ENCODE measurements around the gene SFTPA1.
"Not testable (repeated sequence)": the region's sequence is repeated elsewhere in the genome, so short reads cannot be mapped to it uniquely, and the experiment has no call there.

SFTPA1 gene

GRCh38 chr10:79594565-79594964 is 16.2 kb upstream of the SFTPA1 start:
- H3K4me1 ChIP-seq; in situ Hi-C loops (cut with MboI; ENCODE audit: low sequenced_read_pairs); H3K36me3 ChIP-seq (replicated peaks); H3K27me3 ChIP-seq (ENCODE audit: low read depth); H3K4me3 ChIP-seq; DNase-seq (ENCODE audit: low spot score in 2 of 2); H3K9me3 ChIP-seq: not testable (repeated sequence)

- Histone ChIP-seq H3K4me3 (no peak overlapping the region), H3K4me1 (no peaks in the 10 kb centered on the region; the same call in 1 of the 2 replicates), H3K9me3 (no peaks in the 10 kb centered on the region; the same call in none of the 2 replicates), H3K27me3 (ENCODE audit: low read depth) (no peaks in the 10 kb centered on the region), H3K36me3 (replicated peaks) (no peaks in the 10 kb centered on the region)
- in situ Hi-C loops (cut with MboI; ENCODE audit: low sequenced_read_pairs), result no loop called here
- DNase-seq (ENCODE audit: low spot score in 2 of 2), result no peak
These were observed 15.2 kb upstream of the SFTPA1 start for GRCh38 chr10:79595510-79595909.

GRCh38 chr10:79599644-79600043 is 11.1 kb upstream of the SFTPA1 start:
- H3K4me1 ChIP-seq; in situ Hi-C loops (cut with MboI; ENCODE audit: low sequenced_read_pairs); H3K27me3 ChIP-seq (ENCODE audit: low read depth); DNase-seq (ENCODE audit: low spot score in 2 of 2); H3K4me3 ChIP-seq; H3K36me3 ChIP-seq (replicated peaks); H3K9me3 ChIP-seq: not testable (repeated sequence)

GRCh38 chr10:79601939-79602338 is 8.8 kb upstream of the SFTPA1 start:
- Histone ChIP-seq H3K4me1 (peaks cover 7% of the 10 kb centered on the region; the same call in 1 of the 2 replicates), H3K4me3 (no peak overlapping the region), H3K36me3 (replicated peaks) (no peaks in the 10 kb centered on the region), H3K9me3 (no peaks in the 10 kb centered on the region; the same call in none of the 2 replicates), H3K27me3 (ENCODE audit: low read depth) (peaks cover 8% of the 10 kb centered on the region; the same call in 1 of the 2 replicates)
- DNase-seq (ENCODE audit: low spot score in 2 of 2), result no peak
- in situ Hi-C loops (cut with MboI; ENCODE audit: low sequenced_read_pairs), result no loop called here

- Histone ChIP-seq H3K9me3 (no peaks in the 10 kb centered on the region; the same call in none of the 2 replicates), H3K27me3 (ENCODE audit: low read depth) (peaks cover 8% of the 10 kb centered on the region; the same call in 1 of the 2 replicates), H3K36me3 (replicated peaks) (no peaks in the 10 kb centered on the region), H3K4me3 (no peak overlapping the region), H3K4me1 (peaks cover 7% of the 10 kb centered on the region; the same call in 1 of the 2 replicates)
- DNase-seq (ENCODE audit: low spot score in 2 of 2), result no peak
- in situ Hi-C loops (cut with MboI; ENCODE audit: low sequenced_read_pairs), result no loop called here
These were observed 7.8 kb upstream of the SFTPA1 start for GRCh38 chr10:79602953-79603352.

- Histone ChIP-seq H3K27me3 (ENCODE audit: low read depth) (peaks cover 8% of the 10 kb centered on the region; the same call in 1 of the 2 replicates), H3K9me3 (no peaks in the 10 kb centered on the region), H3K4me1 (peaks cover 7% of the 10 kb centered on the region; the same call in 1 of the 2 replicates), H3K36me3 (replicated peaks) (no peaks in the 10 kb centered on the region), H3K4me3 (no peak overlapping the region)
- no peak for DNase-seq (ENCODE audit: low spot score in 2 of 2)
- in situ Hi-C loops (cut with MboI; ENCODE audit: low sequenced_read_pairs), result no loop called here
These were observed 6.4 kb upstream of the SFTPA1 start for GRCh38 chr10:79604294-79604693.

- no peak for DNase-seq (ENCODE audit: low spot score in 2 of 2)
- H3K4me1 ChIP-seq, result peaks cover 7% of the 10 kb centered on the region; the same call in 1 of the 2 replicates
- in situ Hi-C loops (cut with MboI; ENCODE audit: low sequenced_read_pairs), result no loop called here
- H3K27me3 ChIP-seq (ENCODE audit: low read depth), result peaks cover 8% of the 10 kb centered on the region; the same call in 1 of the 2 replicates
- no peak overlapping the region for H3K4me3 ChIP-seq
- no peaks in the 10 kb centered on the region for H3K9me3 ChIP-seq
- no peaks in the 10 kb centered on the region for H3K36me3 ChIP-seq (replicated peaks)
These were observed 5.4 kb upstream of the SFTPA1 start for GRCh38 chr10:79605308-79605707.

- in situ Hi-C loops (cut with MboI; ENCODE audit: low sequenced_read_pairs), result no loop called here
- Histone ChIP-seq H3K9me3 (no peaks in the 10 kb centered on the region), H3K4me3 (no peak overlapping the region), H3K27me3 (ENCODE audit: low read depth) (no peaks in the 10 kb centered on the region), H3K4me1 (no peaks in the 10 kb centered on the region), H3K36me3 (replicated peaks) (no peaks in the 10 kb centered on the region)
- peak in 1 of 2 experiments; percentile 65 for DNase-seq (ENCODE audit: low spot score in 2 of 2)
These were observed 2.0 kb upstream of the SFTPA1 start for GRCh38 chr10:79608505-79609375.

- H3K27me3 ChIP-seq (ENCODE audit: low read depth); H3K4me3 ChIP-seq; in situ Hi-C loops (cut with MboI; ENCODE audit: low sequenced_read_pairs); H3K9me3 ChIP-seq; H3K36me3 ChIP-seq (replicated peaks); H3K4me1 ChIP-seq; DNase-seq (ENCODE audit: low spot score in 2 of 2): not testable (repeated sequence)
These were observed 646 bp downstream of the SFTPA1 start for GRCh38 chr10:79611193-79611976.

- DNase-seq (ENCODE audit: low spot score in 2 of 2), result no peak
- H3K36me3 ChIP-seq (replicated peaks), result no peaks in the 10 kb centered on the region
- H3K27me3 ChIP-seq (ENCODE audit: low read depth), result no peaks in the 10 kb centered on the region; the same call in 1 of the 2 replicates
- H3K9me3 ChIP-seq, result no peaks in the 10 kb centered on the region
- H3K4me3 ChIP-seq, result no peak overlapping the region
- in situ Hi-C loops (cut with MboI; ENCODE audit: low sequenced_read_pairs), result no loop called here
- H3K4me1 ChIP-seq, result no peaks in the 10 kb centered on the region; the same call in 1 of the 2 replicates
These were observed 4.8 kb downstream of the SFTPA1 start for GRCh38 chr10:79615577-79615976.

GRCh38 chr10:79616164-79616563 is 5.4 kb downstream of the SFTPA1 start:
- Histone ChIP-seq H3K36me3 (replicated peaks) (no peaks in the 10 kb centered on the region), H3K4me3 (no peak overlapping the region), H3K27me3 (ENCODE audit: low read depth) (no peaks in the 10 kb centered on the region; the same call in 1 of the 2 replicates), H3K4me1 (no peaks in the 10 kb centered on the region; the same call in 1 of the 2 replicates), H3K9me3 (no peaks in the 10 kb centered on the region)
- in situ Hi-C loops (cut with MboI; ENCODE audit: low sequenced_read_pairs), result no loop called here
- DNase-seq (ENCODE audit: low spot score in 2 of 2), result no peak

- H3K4me3 ChIP-seq; in situ Hi-C loops (cut with MboI; ENCODE audit: low sequenced_read_pairs); DNase-seq (ENCODE audit: low spot score in 2 of 2): not testable (repeated sequence)
These were observed 12.9 kb downstream of the SFTPA1 start for GRCh38 chr10:79623663-79624062.

GRCh38 chr10:79627075-79627474 is 16.3 kb downstream of the SFTPA1 start:
- in situ Hi-C loops (cut with MboI; ENCODE audit: low sequenced_read_pairs), result no loop called here
- Histone ChIP-seq H3K27me3 (ENCODE audit: low read depth) (no peaks in the 10 kb centered on the region), H3K36me3 (replicated peaks) (no peaks in the 10 kb centered on the region), H3K9me3 (no peaks in the 10 kb centered on the region), H3K4me1 (peaks cover 10% of the 10 kb centered on the region), H3K4me3 (no peak overlapping the region)
- no peak for DNase-seq (ENCODE audit: low spot score in 2 of 2)

More at GRCh38 chr10:79623663-79624062, 12.9 kb downstream of the SFTPA1 start:
- not testable (repeated sequence) for H3K27me3 ChIP-seq (ENCODE audit: low read depth); H3K36me3 ChIP-seq (replicated peaks); H3K4me1 ChIP-seq; H3K9me3 ChIP-seq

- in situ Hi-C loops (cut with MboI; ENCODE audit: low sequenced_read_pairs), result no loop called here
- no peak for DNase-seq (ENCODE audit: low spot score in 2 of 2)
- no peak overlapping the region for H3K4me3 ChIP-seq
These were observed 17.3 kb downstream of the SFTPA1 start for GRCh38 chr10:79628083-79628482.

More at GRCh38 chr10:79628083-79628482, 17.3 kb downstream of the SFTPA1 start:
- H3K36me3 ChIP-seq (replicated peaks), result no peaks in the 10 kb centered on the region
- H3K9me3 ChIP-seq, result no peaks in the 10 kb centered on the region
- no peaks in the 10 kb centered on the region for H3K27me3 ChIP-seq (ENCODE audit: low read depth)
- H3K4me1 ChIP-seq, result peaks cover 10% of the 10 kb centered on the region
